GM08714 (cell line): Measurements from ENCODE around the gene FUT8.
"Not testable (repeated sequence)": the region's sequence is repeated elsewhere in the genome, so short reads cannot be mapped to it uniquely, and the experiment has no call there.

Experiments used
- H3K4me3 ChIP-seq: fragments of 200-500 bp; sonication (Bioruptor generic); 2 replicates; pipeline ENCODE4 v1.5.1; 2014; ENCODE audit warnings: mild to moderate bottlenecking, low read length, inconsistent platforms
- ZNF274 ChIP-seq: IDR thresholded peaks from 2 replicates; pipeline ENCODE4 v1.6.1; 2012; ENCODE audit warnings: mild to moderate bottlenecking, low read depth, low read length

The FUT8 gene

DNA sequence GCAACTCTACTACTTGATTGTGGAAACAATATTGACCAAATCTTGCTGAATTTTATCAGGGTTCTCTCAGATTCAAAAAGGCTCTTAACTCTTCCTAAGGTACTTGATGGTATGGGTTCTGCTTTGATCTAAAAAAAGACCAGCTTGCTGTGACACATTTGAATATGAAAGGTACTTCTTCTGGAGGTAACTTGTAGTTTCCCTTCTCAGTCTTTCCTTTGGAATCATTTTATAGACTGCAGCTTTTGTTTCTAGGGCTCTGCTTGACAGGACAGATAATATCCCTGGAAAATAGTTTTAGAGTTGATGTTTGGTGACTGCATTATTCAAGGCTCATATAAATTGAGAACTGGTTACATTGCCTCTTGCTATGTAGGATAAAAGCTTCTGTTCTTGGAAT lies 251.9 kb downstream of the FUT8 start:
- no peak for TF ChIP-seq ZNF274
- no peak overlapping the region for H3K4me3 ChIP-seq

DNA sequence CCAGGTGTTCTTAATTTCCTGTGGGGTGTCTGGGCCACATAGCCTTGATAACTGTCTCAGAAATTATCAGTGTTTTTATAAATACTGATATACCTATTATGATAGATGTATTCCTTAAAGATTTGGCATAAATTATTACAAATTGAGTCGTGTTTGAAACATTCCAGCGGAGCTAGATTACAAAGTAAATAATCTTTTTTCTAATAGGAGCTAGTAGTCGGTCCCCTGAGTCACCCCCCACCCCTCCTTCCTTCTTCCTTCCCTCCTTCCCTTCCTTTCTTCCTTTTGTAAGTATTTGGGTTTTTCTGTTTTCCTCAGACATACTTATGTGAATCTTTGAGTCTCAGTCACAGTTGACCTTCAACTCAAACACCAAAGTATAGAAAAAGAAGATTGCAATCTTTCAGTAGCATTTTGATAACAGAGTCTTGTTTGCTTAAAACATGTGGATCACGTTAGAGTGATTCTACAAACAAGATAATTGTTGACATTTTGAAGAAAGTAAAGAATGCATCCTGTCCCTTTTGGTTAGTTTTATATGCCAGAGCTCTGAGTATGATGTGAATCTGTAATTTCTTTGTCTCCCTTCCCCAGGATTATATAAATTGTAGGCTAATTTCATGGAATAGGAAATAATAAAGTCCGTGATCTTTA lies 264.0 kb downstream of the FUT8 start:
- no peak overlapping the region for H3K4me3 ChIP-seq
- no peak for TF ChIP-seq ZNF274

DNA sequence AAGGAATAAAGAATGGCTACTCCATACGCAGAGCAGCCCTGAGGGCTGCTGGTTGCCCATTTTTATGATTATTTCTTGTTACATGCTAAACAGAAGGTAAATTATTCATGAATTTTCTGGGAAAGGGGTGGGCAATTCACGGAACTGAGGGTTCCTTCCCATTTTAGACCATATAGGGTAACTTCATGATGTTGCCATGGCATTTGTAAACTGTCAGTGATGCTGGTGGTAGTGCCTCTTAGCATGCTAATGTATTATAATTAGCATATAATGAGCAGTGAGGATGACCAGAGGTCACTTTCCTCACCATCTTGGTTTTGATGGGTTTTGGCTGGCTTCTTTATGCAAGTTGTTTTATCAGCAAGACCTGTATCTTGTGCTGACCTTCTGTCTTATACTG lies 273.0 kb downstream of the FUT8 start:
- no peak for TF ChIP-seq ZNF274
- H3K4me3 ChIP-seq = no peak overlapping the region

DNA sequence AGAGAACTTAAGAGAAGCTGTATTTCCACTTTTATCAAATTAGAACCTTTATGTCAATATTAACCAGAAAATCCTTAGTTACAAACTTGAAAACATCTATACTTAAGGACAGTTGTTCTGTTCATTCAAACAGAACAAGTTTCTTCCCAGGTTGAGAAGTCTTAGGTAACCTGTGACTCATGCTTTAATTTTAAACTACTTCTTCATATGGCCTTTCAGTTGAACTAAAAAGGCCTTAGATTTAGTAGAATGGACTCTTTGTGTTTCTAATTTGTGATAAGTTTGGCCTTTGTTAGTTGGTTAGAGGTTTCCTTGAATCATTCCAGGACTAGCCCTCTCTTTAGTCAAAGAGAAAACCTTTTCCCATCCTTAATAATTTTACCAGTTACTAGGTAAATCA lies 274.2 kb downstream of the FUT8 start:
- no peak overlapping the region for H3K4me3 ChIP-seq
- TF ChIP-seq ZNF274 = no peak

DNA sequence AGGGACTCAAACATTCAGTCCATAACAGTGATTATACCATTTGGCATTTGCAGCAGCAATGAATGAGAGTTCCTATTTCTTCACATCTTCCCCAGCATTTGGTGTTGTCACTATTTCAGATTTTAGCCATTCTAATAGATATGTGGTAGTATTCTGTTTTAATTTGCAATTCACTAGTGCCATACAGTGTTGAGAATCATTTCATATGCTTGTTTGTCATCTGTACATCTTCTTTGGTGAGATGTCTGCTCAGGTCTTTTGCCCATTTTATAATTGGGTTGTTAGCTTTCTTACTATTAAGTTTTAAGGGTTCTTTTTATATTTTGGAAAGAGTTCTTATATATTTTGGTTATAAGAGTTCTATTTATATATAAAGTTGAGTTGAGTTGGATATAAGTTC lies 276.5 kb downstream of the FUT8 start:
- TF ChIP-seq ZNF274 = no peak
- H3K4me3 ChIP-seq = no peak overlapping the region

DNA sequence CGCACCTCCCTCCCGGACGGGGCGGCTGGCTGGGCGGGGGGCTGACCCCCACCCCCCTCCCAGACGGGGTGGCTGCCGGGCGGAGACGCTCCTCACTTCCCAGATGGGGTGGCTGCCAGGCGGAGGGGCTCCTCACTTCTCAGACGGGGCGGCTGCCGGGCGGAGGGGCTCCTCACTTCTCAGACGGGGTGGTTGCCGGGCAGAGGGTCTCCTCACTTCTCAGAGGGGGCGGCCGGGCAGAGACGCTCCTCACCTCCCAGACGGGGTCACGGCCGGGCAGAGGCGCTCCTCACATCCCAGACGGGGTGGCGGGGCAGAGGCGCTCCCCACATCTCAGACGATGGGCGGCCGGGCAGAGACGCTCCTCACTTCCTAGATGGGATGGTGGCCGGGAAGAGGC lies 280.0 kb downstream of the FUT8 start:
- not testable (repeated sequence) for H3K4me3 ChIP-seq

DNA sequence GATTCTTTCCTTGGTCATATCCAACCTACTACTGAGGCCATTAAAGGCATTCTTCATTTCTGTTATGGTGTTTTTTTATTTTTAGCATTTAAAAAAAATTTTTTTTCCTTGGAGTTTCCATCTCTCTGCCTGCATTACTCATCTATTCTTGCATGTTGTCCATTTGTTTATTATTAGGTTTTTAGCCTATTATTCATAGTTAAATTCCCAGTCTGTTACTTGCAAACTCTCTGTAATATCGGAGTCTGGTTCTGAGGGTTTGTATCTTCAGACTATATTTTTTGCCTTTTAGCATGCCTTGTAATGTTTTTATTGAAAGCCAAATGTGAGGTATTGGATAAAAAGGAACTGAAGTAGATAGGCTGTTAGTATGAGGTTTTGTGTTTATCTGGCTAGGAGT lies 284.3 kb downstream of the FUT8 start:
- TF ChIP-seq ZNF274 = no peak
- H3K4me3 ChIP-seq = no peak overlapping the region

DNA sequence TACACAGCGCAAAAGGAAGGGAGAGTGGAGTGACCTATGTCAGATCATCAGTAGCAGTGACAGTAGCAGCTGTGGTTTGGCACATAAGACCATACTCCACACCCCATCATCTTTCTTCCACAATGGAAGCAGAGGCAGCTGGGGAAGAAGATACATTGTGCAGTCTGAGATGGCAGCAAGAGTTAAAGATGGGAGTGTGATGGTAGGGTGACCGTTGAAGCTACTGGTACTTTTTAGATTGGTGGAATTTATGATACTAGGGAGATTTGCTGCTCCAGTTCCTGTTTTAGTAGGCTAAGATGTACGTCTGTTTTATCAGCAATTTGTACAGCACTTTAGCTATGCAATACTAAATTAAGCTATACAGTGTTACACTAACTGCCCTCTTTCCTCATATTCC lies 291.0 kb downstream of the FUT8 start:
- TF ChIP-seq ZNF274 = no peak
- no peak overlapping the region for H3K4me3 ChIP-seq

DNA sequence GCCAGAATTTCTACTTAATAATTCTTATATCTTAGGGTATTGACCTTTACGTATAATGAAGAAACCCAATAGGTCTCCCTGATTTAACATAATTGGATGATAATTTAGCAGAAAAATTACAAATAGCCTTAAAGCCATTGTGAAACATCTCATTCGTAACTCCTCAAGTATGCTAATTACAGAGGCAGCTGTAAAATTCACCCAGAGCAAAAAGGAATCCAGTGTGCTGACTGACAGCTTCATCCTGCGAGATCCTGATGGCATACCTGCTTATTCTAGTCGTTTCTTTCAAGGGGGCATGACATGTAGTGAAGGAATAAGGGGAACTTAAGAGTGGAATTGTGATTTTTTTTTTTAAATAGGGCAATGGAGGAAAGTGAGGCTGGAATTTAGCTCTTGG lies 291.5 kb downstream of the FUT8 start:
- TF ChIP-seq ZNF274 = no peak
- no peak overlapping the region for H3K4me3 ChIP-seq

DNA sequence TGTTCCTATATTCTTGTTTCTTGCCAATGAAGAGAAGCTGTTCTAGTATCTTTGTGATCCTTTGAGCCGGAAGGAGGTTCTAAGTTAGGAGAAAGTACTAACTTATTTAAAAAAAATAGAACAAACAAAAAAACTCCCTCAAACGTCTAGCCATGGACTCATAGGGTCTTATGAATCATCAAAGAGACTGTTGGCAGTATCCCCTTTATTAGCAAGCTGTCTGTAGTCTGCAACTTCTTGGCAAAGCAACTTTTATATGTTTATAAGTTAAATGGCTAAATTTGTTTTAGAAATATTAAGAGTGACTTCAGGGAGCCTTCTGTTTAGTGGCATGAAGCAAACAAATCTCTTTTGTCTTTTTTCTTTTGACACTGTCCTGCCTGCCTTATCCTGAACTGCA lies 291.9 kb downstream of the FUT8 start:
- H3K4me3 ChIP-seq = no peak overlapping the region
- no peak for TF ChIP-seq ZNF274

DNA sequence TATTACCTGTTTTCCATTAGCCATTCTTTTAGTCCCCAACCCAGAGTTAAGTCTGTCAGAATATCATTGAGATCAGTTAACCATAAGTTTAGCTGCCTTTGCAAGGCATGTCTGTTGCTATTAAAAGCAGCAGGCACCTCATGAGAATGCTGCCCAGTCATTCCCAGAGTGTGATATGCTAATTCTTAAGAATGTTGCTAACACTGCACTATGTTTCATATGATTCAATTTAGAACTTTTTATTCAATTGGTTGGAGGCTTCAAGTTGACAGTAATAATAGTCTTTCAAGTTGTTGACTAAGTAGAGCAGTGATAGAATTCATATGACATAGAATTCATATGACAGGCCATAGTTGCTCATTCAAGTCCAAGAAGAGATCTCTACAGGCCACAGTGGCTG lies 292.3 kb downstream of the FUT8 start:
- no peak overlapping the region for H3K4me3 ChIP-seq
- no peak for TF ChIP-seq ZNF274

DNA sequence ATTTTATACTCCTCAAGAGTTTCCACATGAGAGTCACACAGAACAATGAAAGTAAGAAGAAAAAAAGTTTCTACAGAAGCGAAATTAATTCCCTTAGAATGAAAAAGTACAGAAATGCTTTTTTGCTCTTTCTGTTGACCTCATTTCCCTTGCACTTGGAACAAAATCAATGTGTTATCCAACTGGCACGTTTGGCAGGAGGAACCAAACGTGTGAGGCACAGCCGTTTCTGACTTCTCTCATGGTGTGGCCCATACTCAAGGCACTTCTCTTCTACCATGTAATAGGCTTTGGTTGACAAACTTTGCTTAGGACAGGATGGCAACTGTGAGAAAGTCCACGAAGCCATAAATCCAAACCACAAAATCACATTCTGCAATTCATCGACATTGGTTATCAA lies 297.0 kb downstream of the FUT8 start:
- no peak for TF ChIP-seq ZNF274
- no peak overlapping the region for H3K4me3 ChIP-seq

DNA sequence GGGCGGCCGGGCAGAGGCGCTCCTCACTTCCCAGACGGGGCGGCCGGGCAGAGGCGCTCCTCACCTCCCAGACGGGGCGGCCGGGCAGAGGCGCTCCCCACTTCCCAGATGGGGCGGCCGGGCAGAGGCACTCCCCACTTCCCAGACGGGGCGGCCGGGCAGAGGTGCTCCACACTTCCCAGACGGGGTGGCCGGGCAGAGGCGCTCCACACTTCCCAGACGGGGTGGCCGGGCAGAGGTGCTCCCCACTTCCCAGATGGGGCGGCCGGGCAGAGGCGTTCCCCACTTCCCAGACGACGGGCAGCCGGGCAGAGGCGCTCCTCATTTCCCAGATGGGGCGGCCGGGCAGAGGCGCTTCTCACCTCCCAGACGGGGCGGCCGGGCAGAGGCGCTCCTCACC lies 304.3 kb downstream of the FUT8 start:
- H3K4me3 ChIP-seq = not testable (repeated sequence)

DNA sequence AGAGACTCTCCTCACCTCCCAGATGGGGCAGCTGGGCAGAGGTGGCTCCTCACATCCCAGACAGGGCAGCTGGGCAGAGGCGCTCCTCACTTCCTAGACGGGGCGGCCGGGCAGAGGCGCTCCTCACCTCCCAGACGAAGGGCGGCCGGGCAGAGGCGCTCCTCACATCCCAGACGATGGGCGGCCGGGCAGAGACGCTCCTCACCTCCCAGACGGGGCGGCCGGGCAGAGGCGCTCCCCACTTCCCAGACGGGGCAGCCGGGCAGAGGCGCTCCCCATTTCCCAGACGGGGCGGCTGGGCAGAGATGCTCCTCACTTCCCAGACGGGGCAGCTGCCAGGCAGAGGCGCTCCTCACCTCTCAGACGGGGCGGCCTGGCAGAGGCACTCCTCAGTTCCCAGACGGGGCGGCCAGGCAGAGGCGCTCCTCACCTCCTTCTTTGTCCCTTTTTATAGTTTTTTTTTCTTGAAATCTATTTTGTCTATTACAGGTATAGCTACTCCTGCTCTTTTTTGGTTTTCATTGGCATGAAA lies 304.9 kb downstream of the FUT8 start:
- not testable (repeated sequence) for H3K4me3 ChIP-seq

DNA sequence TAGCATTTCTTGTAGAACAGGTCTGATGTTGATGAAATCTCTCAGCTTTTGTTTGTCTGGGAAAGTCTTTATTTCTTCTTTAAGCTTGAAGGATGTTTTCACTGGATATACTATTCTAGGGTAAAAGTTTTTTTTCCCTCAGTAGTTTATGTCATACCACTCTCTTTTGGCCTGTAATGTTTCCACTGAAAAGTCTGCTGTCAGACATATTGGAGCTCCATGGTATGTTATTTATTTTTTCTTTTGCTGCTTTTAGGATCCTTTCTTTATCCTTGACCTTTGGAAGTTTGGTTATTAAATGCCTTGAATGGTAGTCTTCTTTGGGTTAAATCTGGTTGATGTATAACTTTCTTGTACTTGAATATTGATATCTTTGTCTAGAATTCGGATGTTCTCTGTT lies 306.1 kb downstream of the FUT8 start:
- H3K4me3 ChIP-seq = no peak overlapping the region
- TF ChIP-seq ZNF274 = no peak

DNA sequence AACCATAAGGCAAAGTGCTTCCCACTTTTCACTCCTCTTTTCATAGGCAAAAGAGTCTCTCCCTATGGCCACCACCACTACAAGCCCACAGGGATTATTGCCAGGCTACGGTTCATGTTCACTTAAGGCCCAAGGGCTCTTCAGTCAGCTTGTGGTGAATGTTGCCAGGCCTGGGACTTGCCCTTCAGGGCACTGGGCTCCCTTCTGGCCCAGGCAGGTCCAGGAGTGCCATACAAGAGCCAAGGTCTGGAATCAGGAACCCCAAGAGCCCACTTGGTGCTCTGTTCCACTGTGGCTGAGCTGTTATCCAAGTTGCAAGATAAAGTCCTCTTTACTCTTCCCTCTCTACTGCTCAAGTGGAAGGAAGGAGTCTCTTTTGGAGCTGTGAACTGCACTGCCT lies 307.6 kb downstream of the FUT8 start:
- TF ChIP-seq ZNF274 = no peak
- H3K4me3 ChIP-seq = no peak overlapping the region
